HepG2 (cell line): ENCODE measurements around the gene HSD17B8. TPM values are rescaled to one million over a fixed set of nuclear protein-coding genes. Genes with fewer than 3 reads are reported as not detected.

ENCODE experiments used
- ATAC-seq: fragments of 200-7000 bp; cut with Tn5 transposase; 3 replicates; pipeline ENCODE4 v1.9.1; 2020; ENCODE audit warnings: mild to moderate bottlenecking, moderate library complexity
- BruUV-seq: library from RNA; stranded (reverse); fragments of 400-500 nt; replicated peaks from 2 replicates; lab custom pipeline; 2021; lab: Mats Ljungman, UMichigan
- CTCF ChIA-PET: fragments of 300-600 bp; formaldehyde crosslinking; extraction: SDS; loops from one replicate; lab custom pipeline; 2021; ENCODE audit warnings: low total read pairs, inconsistent platforms, low intra/inter-chr PET ratio; lab: Yijun Ruan, JAX
- POLR2A ChIA-PET: fragments of 350-600 bp; sonication (Branson Sonifier 250); formaldehyde crosslinking; loops from one replicate; lab custom pipeline; 2020; ENCODE audit warnings: antibody characterized with exemption, inconsistent platforms; lab: Yijun Ruan, JAX
- DNase-seq: peaks from one replicate; pipeline ENCODE4 v3.0.0-alpha.2; 2015; ENCODE audit warnings: low spot score
- FAIRE-seq: peaks from 3 replicates; lab custom pipeline; 2011; peaks lifted over from hg19 to GRCh38; lab: Jason Lieb, UNC
- H2AFZ ChIP-seq: one replicate; pipeline ENCODE4 v1.6.1; 2011; ENCODE audit warnings: low read length, inconsistent platforms
- H3K27ac ChIP-seq: fragments of 300-600 bp; 3 replicates; pipeline ENCODE4 v1.8.0; 2011; ENCODE audit warnings: mixed run types, mild to moderate bottlenecking, mixed read lengths, low read length, inconsistent platforms; ENCODE audit not compliant: insufficient read depth; ENCODE audit errors: extremely low read length
- H3K27me3 ChIP-seq, 2 experiments: fragments of 200-600 bp in 1 of 2; 2 replicates in 1 of 2; 3 replicates in 1 of 2; pipeline versions ENCODE4 v1.6.0 to v1.8.0; 2011; ENCODE audit warnings: low read length in 2 of 2, mild to moderate bottlenecking in 2 of 2, moderate library complexity in 2 of 2, inconsistent platforms in 1 of 2; ENCODE audit not compliant: insufficient read depth in 2 of 2, control insufficient read depth in 1 of 2
- H3K36me3 ChIP-seq, 2 experiments: fragments of 200-600 bp in 1 of 2; replicated peaks in 1 of 2; 2 replicates in 1 of 2; 3 replicates in 1 of 2; pipeline versions ENCODE4 v1.5.1 to v1.8.0; 2011; ENCODE audit warnings: low read length in 2 of 2, inconsistent platforms in 1 of 2; ENCODE audit not compliant: insufficient read depth in 2 of 2, control insufficient read depth in 1 of 2
- H3K4me1 ChIP-seq: 2 replicates; pipeline ENCODE4 v1.5.1; 2012; ENCODE audit warnings: low read length, inconsistent platforms; ENCODE audit not compliant: insufficient read depth
- H3K4me2 ChIP-seq: 2 replicates; pipeline ENCODE4 v1.6.0; 2011; ENCODE audit warnings: low read depth, low read length, inconsistent platforms
- H3K4me3 ChIP-seq, 3 experiments: fragments of 200-600 bp in 1 of 3; sonication (generic), shearing (Covaris generic) in 1 of 3; replicated peaks in 1 of 3; 2 replicates each; pipeline ENCODE4 v1.5.1; 2011 to 2016; ENCODE audit warnings: low read length in 3 of 3, inconsistent platforms in 2 of 3, low read depth in 2 of 3, mild to moderate bottlenecking in 2 of 3, control low read depth in 1 of 3, mixed read lengths in 1 of 3; ENCODE audit not compliant: insufficient read depth in 1 of 3
- H3K79me2 ChIP-seq: one replicate; pipeline ENCODE4 v1.6.1; 2011; ENCODE audit warnings: low read length, inconsistent platforms; ENCODE audit not compliant: insufficient read depth
- H3K9ac ChIP-seq: 2 replicates; pipeline ENCODE4 v1.6.0; 2011; ENCODE audit warnings: mild to moderate bottlenecking, low read depth, low read length, inconsistent platforms; ENCODE audit not compliant: insufficient read depth
- H3K9me3 ChIP-seq: 2 replicates; pipeline ENCODE4 v1.5.1; 2012; ENCODE audit warnings: mild to moderate bottlenecking, low read length
- H4K20me1 ChIP-seq: 2 replicates; pipeline ENCODE4 v1.6.0; 2011; ENCODE audit warnings: inconsistent platforms, mild to moderate bottlenecking, low read length, moderate library complexity; ENCODE audit not compliant: insufficient read depth
- AGO1 ChIP-seq: fragments of 200-400 bp; formaldehyde crosslinking; IDR thresholded peaks from 2 replicates; pipeline ENCODE4 v1.6.1; 2017; ENCODE audit warnings: mild to moderate bottlenecking, low read depth, low read length, moderate library complexity; ENCODE audit not compliant: poor library complexity, severe bottlenecking
- ARHGAP35 ChIP-seq: sonication (generic); formaldehyde crosslinking; IDR thresholded peaks from 2 replicates; pipeline ENCODE4 v1.9.0; 2022; ENCODE audit warnings: mild to moderate bottlenecking, inconsistent platforms, moderate library complexity, missing genetic modification reagents, borderline replicate concordance
- CBX5 ChIP-seq: sonication (generic); formaldehyde crosslinking; IDR thresholded peaks from 2 replicates; pipeline ENCODE4 v1.4.0; 2020; ENCODE audit warnings: missing genetic modification reagents, borderline replicate concordance
- DNMT1 ChIP-seq: sonication (generic); formaldehyde crosslinking; IDR thresholded peaks from 2 replicates; pipeline ENCODE4 v1.5.1; 2020; ENCODE audit warnings: mild to moderate bottlenecking, missing genetic modification reagents
- KDM3A ChIP-seq: IDR thresholded peaks from 2 replicates; pipeline ENCODE4 v1.6.1; 2018; ENCODE audit warnings: low read depth, missing compliant biosample characterization
- SKIL ChIP-seq: sonication (generic); formaldehyde crosslinking; IDR thresholded peaks from 2 replicates; pipeline ENCODE4 v1.8.0; 2022; ENCODE audit warnings: missing genetic modification reagents, mild to moderate bottlenecking, moderate library complexity, borderline replicate concordance
- SMAD9 ChIP-seq: sonication (generic); formaldehyde crosslinking; IDR thresholded peaks from 2 replicates; pipeline ENCODE4 v1.5.1; 2020; ENCODE audit warnings: mild to moderate bottlenecking, missing genetic modification reagents
- ZFYVE20 ChIP-seq: sonication (generic); formaldehyde crosslinking; IDR thresholded peaks from 2 replicates; pipeline ENCODE4 v1.8.0; 2023; ENCODE audit warnings: low read depth, mild to moderate bottlenecking, moderate library complexity, missing genetic modification reagents, borderline replicate concordance
- ZNF431 ChIP-seq: sonication (generic); formaldehyde crosslinking; IDR thresholded peaks from 2 replicates; pipeline ENCODE4 v1.9.0; 2022; ENCODE audit warnings: missing genetic modification reagents, low read depth, mild to moderate bottlenecking, borderline replicate concordance
- ZNF562 ChIP-seq: sonication (generic); formaldehyde crosslinking; IDR thresholded peaks from 2 replicates; pipeline ENCODE4 v1.8.0; 2022; ENCODE audit warnings: missing genetic modification reagents, borderline replicate concordance
- WGBS: methylation state at CpG from one replicate; pipeline ENCODE4 v1.1.6; 2017; ENCODE audit warnings: low lambda C conversion rate; 5-methylcytosine and 5-hydroxymethylcytosine counted together
- in situ Hi-C: cut with HindIII; loops from 2 replicates; pipeline ENCODE4 v1.10.0; 2017; ENCODE audit warnings: low pct_unique_long_range_greater_than_20kb; ENCODE audit not compliant: extremely low pct_ligation_motif_present
- intact Hi-C: fragments of 100-400 bp; cut with micrococcal nuclease; formaldehyde crosslinking; loops from one replicate; pipeline ENCODE4 v1.10.0; 2022; ENCODE audit not compliant: unreplicated experiment
- polyA plus RNA-seq, 8 experiments: library from polyadenylated mRNA; depleted of rRNA in 3 of 8; stranded (reverse) in 7 of 8; unstranded in 1 of 8; fragments of >200 nt; fragmentation: Illumina TruSeq in 4 of 8; extraction: Trizol in 4 of 8; gene quantifications; 2 replicates each; pipeline versions ENCODE4 v1.2.1 to v1.2.3, GENCODE V29; 2011 to 2016; ENCODE audit warnings: low read depth in 4 of 8, missing spikeins in 1 of 8, mixed read lengths in 1 of 8; ENCODE audit not compliant: insufficient read depth in 1 of 8
- total RNA-seq, 5 experiments: library from RNA; depleted of rRNA; stranded (reverse); fragments of >200 nt; fragmentation: Illumina TruSeq; extraction: Trizol; gene quantifications; 2 replicates each; pipeline ENCODE4 v1.2.3, GENCODE V29; 2016; ENCODE audit warnings: low read depth in 1 of 5
- TF ChIP-seq, protein P1 (sequence below): IDR thresholded peaks from 2 replicates; pipeline ENCODE4 v1.4.0; 2020; ENCODE audit warnings: mild to moderate bottlenecking, missing genetic modification reagents

Gene HSD17B8
- total and polyA plus RNA-seq, 2 of the 13 experiments (the other 11 are each of a cell fraction or from before 2014, with no cell fraction given): 12.6 to 20.1 TPM

DNA sequence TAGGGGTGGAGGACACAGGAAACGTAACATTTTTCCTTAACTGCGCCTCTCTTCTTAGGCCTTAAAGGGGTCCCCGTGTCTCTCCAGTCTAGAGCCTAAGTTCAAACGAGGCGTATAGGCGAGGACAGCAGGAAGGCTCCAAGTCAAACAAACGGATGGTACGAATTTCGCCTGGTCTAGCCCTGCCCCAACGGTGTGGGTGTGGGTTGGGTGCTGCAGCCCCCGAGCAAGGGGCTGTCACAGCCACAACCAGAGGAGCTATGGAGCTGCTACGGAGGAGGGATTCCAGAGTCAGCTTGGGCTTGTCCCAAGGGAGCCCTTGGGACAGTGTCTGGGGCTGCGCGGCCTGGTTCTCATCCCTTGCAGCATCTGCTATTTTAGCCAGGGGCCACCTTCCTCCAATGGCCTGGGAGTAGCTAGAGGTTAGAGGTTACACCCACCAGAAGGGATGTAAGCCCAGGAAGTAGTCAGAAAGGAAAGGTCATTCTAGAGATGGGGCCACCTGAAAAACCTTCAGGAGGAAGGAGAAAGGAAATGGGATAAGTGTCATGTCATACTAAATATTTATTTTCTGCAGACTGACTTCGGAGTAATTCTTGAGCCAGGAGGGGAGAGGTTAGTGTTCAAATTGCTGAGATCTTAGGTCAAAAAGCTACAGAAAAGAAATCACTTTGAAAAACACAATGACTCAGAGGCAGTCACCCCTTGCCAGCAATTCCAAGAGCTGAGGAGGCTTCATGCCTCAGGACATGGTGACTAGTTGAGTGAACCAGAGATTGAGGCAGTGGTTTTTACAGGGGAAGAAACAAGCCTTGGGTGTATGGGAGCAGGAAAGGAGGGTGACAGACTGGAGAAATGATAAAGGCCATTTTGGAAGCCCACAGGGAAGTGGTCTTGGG is 45.5 kb downstream of the HSD17B8 start (continued):
- TF ChIP-seq SMAD9 (CRISPR knock-in tag): 0 out of 2 replicates have a peak, but pooled peaks have one; percentile 57
- 0 out of 2 replicates have a peak, but pooled peaks have one; percentile 36 for TF ChIP-seq DNMT1 (CRISPR knock-in tag)
- peak; percentile 45; the same call in 1 of the 2 replicates for TF ChIP-seq ARHGAP35
- no peak for TF ChIP-seq AGO1

- intact Hi-C loops: no loop called here
- CTCF ChIA-PET: no interaction called here
These were observed 46.3 kb downstream of the HSD17B8 start for GRCh38 chr6:33250731-33251130.

More at GRCh38 chr6:33250731-33251130, 46.3 kb downstream of the HSD17B8 start:
- no peak overlapping the region for H3K9ac ChIP-seq
- ATAC-seq: no peak
- DNase-seq: no peak
- POLR2A ChIA-PET: interaction anchor here (0.6 to 5.1 kb wide), 13 partner anchors 10 to 279 kb away, joined by 3 to 94 read pairs (median 16); partner anchors contain the start of genes B3GALT4, HSD17B8, RING1 and RPS18
- FAIRE-seq: no peak
- peaks cover 37% of the 10 kb centered on the region for H3K4me1 ChIP-seq
- WGBS: 97% methylated on average over 13 of the region's 13 CpGs
- H2AFZ ChIP-seq: no peak overlapping the region
- TF ChIP-seq ZFYVE20 (CRISPR knock-in tag): no peak
- TF ChIP-seq CBX5 (CRISPR knock-in tag): no peak
- no peak for TF ChIP-seq ZNF562 (CRISPR knock-in tag)
- TF ChIP-seq KDM3A (CRISPR knock-in tag): no peak
- TF ChIP-seq, protein P1, sequence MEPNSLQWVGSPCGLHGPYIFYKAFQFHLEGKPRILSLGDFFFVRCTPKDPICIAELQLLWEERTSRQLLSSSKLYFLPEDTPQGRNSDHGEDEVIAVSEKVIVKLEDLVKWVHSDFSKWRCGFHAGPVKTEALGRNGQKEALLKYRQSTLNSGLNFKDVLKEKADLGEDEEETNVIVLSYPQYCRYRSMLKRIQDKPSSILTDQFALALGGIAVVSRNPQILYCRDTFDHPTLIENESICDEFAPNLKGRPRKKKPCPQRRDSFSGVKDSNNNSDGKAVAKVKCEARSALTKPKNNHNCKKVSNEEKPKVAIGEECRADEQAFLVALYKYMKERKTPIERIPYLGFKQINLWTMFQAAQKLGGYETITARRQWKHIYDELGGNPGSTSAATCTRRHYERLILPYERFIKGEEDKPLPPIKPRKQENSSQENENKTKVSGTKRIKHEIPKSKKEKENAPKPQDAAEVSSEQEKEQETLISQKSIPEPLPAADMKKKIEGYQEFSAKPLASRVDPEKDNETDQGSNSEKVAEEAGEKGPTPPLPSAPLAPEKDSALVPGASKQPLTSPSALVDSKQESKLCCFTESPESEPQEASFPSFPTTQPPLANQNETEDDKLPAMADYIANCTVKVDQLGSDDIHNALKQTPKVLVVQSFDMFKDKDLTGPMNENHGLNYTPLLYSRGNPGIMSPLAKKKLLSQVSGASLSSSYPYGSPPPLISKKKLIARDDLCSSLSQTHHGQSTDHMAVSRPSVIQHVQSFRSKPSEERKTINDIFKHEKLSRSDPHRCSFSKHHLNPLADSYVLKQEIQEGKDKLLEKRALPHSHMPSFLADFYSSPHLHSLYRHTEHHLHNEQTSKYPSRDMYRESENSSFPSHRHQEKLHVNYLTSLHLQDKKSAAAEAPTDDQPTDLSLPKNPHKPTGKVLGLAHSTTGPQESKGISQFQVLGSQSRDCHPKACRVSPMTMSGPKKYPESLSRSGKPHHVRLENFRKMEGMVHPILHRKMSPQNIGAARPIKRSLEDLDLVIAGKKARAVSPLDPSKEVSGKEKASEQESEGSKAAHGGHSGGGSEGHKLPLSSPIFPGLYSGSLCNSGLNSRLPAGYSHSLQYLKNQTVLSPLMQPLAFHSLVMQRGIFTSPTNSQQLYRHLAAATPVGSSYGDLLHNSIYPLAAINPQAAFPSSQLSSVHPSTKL (CRISPR knock-in tag): no peak
- no peak for TF ChIP-seq ZNF431 (CRISPR knock-in tag)
- no peak for TF ChIP-seq SKIL (CRISPR knock-in tag)
- TF ChIP-seq, all 625 proteins: peak for 0
- 0 out of 6 replicates have a peak overlapping the region, but pooled peaks of 1 of the 3 experiments have one; percentile 89 for H3K4me3 ChIP-seq
- peak overlapping the region; percentile 100; the same call in 1 of the 2 replicates for H3K4me2 ChIP-seq
- no peaks in the 10 kb centered on the region for H3K79me2 ChIP-seq
- in situ Hi-C loops: no loop called here
- no peaks in the 10 kb centered on the region for H3K9me3 ChIP-seq
- no peaks in the 10 kb centered on the region; a peak in 1 of 5 replicates for H3K27me3 ChIP-seq
- peaks cover 0 to 5% of the 10 kb centered on the region in 2 experiments; a peak in 4 of 5 replicates for H3K36me3 ChIP-seq
- H4K20me1 ChIP-seq: no peaks in the 10 kb centered on the region
- peak overlapping the region; percentile 94 for H3K27ac ChIP-seq
- no TSS peak for BruUV-seq
